HepG2 (cell line): ENCODE measurements around the gene SEMA3F. TPM values are rescaled to one million over a fixed set of nuclear protein-coding genes. Genes with fewer than 3 reads are reported as not detected.

Source experiments
- BCL3 ChIP-seq: sonication (generic); formaldehyde crosslinking; IDR thresholded peaks from 2 replicates; pipeline ENCODE4 v1.5.1; 2020; ENCODE audit warnings: mild to moderate bottlenecking, missing genetic modification reagents, moderate library complexity
- GZF1 ChIP-seq: sonication (generic); formaldehyde crosslinking; IDR thresholded peaks from 2 replicates; pipeline ENCODE4 v1.5.1; 2020; ENCODE audit warnings: mild to moderate bottlenecking, missing genetic modification reagents
- HNF4A ChIP-seq: sonication (generic); formaldehyde crosslinking; IDR thresholded peaks from 2 replicates; pipeline ENCODE4 v1.4.0; 2020; ENCODE audit warnings: missing genetic modification reagents
- KDM5B ChIP-seq: sonication (generic); formaldehyde crosslinking; IDR thresholded peaks from 2 replicates; pipeline ENCODE4 v1.4.0; 2020; ENCODE audit warnings: missing genetic modification reagents, mild to moderate bottlenecking, borderline replicate concordance
- MEF2D ChIP-seq: sonication (generic); formaldehyde crosslinking; IDR thresholded peaks from 2 replicates; pipeline ENCODE4 v1.5.1; 2020; ENCODE audit warnings: mild to moderate bottlenecking, missing genetic modification reagents
- NONO ChIP-seq, 2 experiments: fragments of 450-650 bp in 1 of 2; sonication (generic) in 1 of 2; formaldehyde crosslinking in 1 of 2; IDR thresholded peaks in 1 of 2; conservative IDR thresholded peaks in 1 of 2; 2 replicates each; pipeline versions ENCODE4 v1.6.1 to v1.8.0; 2017 to 2022; ENCODE audit warnings: mild to moderate bottlenecking in 1 of 2, missing genetic modification reagents in 1 of 2, moderate library complexity in 1 of 2
- RFX5 ChIP-seq: IDR thresholded peaks from 2 replicates; pipeline ENCODE4 v1.6.1; 2011; ENCODE audit warnings: low read depth, low read length, improper control_type of control experiment
- RXRA ChIP-seq: sonication (generic); formaldehyde crosslinking; IDR thresholded peaks from 2 replicates; pipeline ENCODE4 v1.5.1; 2020; ENCODE audit warnings: missing genetic modification reagents
- ZNF18 ChIP-seq: sonication (generic); formaldehyde crosslinking; IDR thresholded peaks from 2 replicates; pipeline ENCODE4 v1.8.0; 2022; ENCODE audit warnings: mild to moderate bottlenecking, missing genetic modification reagents; ENCODE audit not compliant: insufficient replicate concordance
- ZNF292 ChIP-seq: sonication (generic); formaldehyde crosslinking; IDR thresholded peaks from 2 replicates; pipeline ENCODE4 v1.8.1; 2022; ENCODE audit warnings: mild to moderate bottlenecking, low read depth, missing genetic modification reagents, borderline replicate concordance
- ZNF407 ChIP-seq: sonication (generic); formaldehyde crosslinking; IDR thresholded peaks from one replicate; pipeline ENCODE4 v1.5.1; 2020; ENCODE audit warnings: mild to moderate bottlenecking, missing genetic modification reagents; ENCODE audit errors: not compliant biosample characterization
- ZNF547 ChIP-seq: sonication (generic); formaldehyde crosslinking; IDR thresholded peaks from 2 replicates; pipeline ENCODE4 v1.5.1; 2020; ENCODE audit warnings: mild to moderate bottlenecking, missing genetic modification reagents
- ZNF615 ChIP-seq: sonication (generic); formaldehyde crosslinking; IDR thresholded peaks from 2 replicates; pipeline ENCODE4 v1.5.0; 2020; ENCODE audit warnings: mild to moderate bottlenecking, missing genetic modification reagents, borderline replicate concordance
- ZNF75D ChIP-seq: sonication (generic); formaldehyde crosslinking; IDR thresholded peaks from 2 replicates; pipeline ENCODE4 v1.8.1; 2023; ENCODE audit warnings: missing genetic modification reagents, mild to moderate bottlenecking, borderline replicate concordance
- ZNF800 ChIP-seq: sonication (generic); formaldehyde crosslinking; IDR thresholded peaks from 2 replicates; pipeline ENCODE4 v1.4.0; 2020; ENCODE audit warnings: missing genetic modification reagents
- polyA plus RNA-seq, 8 experiments: library from polyadenylated mRNA; depleted of rRNA in 3 of 8; stranded (reverse) in 7 of 8; unstranded in 1 of 8; fragments of >200 nt; fragmentation: Illumina TruSeq in 4 of 8; extraction: Trizol in 4 of 8; gene quantifications; 2 replicates each; pipeline versions ENCODE4 v1.2.1 to v1.2.3, GENCODE V29; 2011 to 2016; ENCODE audit warnings: low read depth in 4 of 8, missing spikeins in 1 of 8, mixed read lengths in 1 of 8; ENCODE audit not compliant: insufficient read depth in 1 of 8
- total RNA-seq, 5 experiments: library from RNA; depleted of rRNA; stranded (reverse); fragments of >200 nt; fragmentation: Illumina TruSeq; extraction: Trizol; gene quantifications; 2 replicates each; pipeline ENCODE4 v1.2.3, GENCODE V29; 2016; ENCODE audit warnings: low read depth in 1 of 5

The SEMA3F gene
- total and polyA plus RNA-seq, 2 of the 13 experiments (the other 11 are each of a cell fraction or from before 2014, with no cell fraction given): 7.6 to 17.2 TPM

GRCh38 chr3:50194128-50194902 is 39.2 kb downstream of the SEMA3F start (continued):
- TF ChIP-seq BCL3 (CRISPR knock-in tag) (no peak), ZNF75D (CRISPR knock-in tag) (no peak), ZNF407 (CRISPR knock-in tag) (no peak), NONO (IDR thresholded peaks at IDR 0.05) (no peak), NONO (CRISPR knock-in tag; conservative IDR thresholded peaks at IDR 0.05) (0 out of 2 replicates have a peak, but pooled peaks have one; percentile 62), KDM5B (CRISPR knock-in tag) (0 out of 2 replicates have a peak, but pooled peaks have one; percentile 15), RFX5 (no peak), HNF4A (CRISPR knock-in tag) (no peak), ZNF800 (CRISPR knock-in tag) (no peak), ZNF292 (no peak), MEF2D (peak; percentile 30; the same call in 1 of the 2 replicates), RXRA (CRISPR knock-in tag) (peak; percentile 53), ZNF18 (CRISPR knock-in tag) (no peak), ZNF547 (CRISPR knock-in tag) (no peak), ZNF615 (no peak), GZF1 (no peak)
